ENCODE data around the gene TCF12.
"Not testable (repeated sequence)": the region's sequence is repeated elsewhere in the genome, so short reads cannot be mapped to it uniquely, and the experiment has no call there.

TCF12 gene

GRCh38 chr15:56982987-56983386 lies 64.5 kb downstream of the TCF12 start:
- DNase-seq: no peak

- peak; percentile 78 for DNase-seq
Measured at GRCh38 chr15:56984681-56985481, 66.4 kb downstream of the TCF12 start.

- no peak for DNase-seq
Measured at GRCh38 chr15:56985856-56986255, 67.4 kb downstream of the TCF12 start.

DNA sequence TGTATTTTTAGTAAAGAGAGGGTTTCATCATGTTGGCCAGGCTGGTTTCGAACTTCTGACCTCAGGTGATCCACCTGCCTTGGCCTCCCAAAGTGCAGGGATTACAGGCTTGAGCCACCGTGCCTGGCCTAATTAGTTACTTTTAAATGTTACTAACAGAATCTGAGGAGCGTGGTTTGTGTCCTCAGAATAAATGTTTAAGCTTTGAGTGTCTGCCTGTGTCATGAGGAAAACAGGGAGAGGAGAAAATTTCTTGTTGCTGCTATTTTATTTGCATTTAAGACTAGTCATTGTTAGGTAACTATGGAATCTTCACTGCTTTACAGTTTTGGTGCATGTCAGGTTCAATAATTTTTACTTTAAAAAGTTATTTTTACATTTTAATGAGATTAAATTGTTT lies 68.8 kb downstream of the TCF12 start:
- DNase-seq: no peak

DNA sequence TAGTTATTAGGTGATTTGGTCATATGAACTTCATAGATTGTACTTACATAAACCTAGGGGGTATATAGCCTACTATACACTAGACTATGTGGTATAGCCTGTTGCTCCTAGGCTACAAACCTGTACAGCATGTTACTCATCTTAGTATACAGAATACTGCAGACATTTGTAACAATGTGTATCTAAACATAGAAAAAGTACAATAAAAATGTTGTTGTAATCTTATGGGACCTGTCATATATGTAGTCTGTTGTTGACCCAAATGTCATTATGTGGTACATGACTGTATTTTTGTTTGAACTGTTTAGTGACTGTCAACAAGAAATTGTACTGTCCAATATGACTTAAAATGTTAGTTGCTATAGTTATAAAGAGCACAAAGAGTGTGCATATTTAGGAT lies 69.8 kb downstream of the TCF12 start:
- no peak for DNase-seq

GRCh38 chr15:56989411-56989924 lies 71.0 kb downstream of the TCF12 start:
- no peak for DNase-seq

GRCh38 chr15:56991017-56991416 lies 72.6 kb downstream of the TCF12 start:
- DNase-seq: no peak

DNA sequence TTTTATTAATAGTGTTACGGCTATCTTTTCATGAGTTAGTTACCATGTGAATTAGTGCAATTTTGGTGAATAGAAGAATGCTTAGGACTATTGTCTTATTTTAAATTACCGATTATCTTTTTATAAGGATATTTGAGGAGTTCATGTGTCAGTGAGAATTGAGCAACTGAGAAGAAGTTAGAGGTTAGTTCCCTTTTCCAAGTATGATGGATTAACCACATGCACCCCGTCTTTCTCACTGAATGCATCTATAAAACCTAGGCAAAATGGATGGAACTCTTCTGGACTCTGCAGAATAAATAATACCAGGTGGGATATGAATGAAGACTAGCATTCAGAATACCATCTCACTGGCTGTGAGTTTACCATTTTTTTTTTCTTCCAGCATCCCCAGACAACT lies 74.3 kb downstream of the TCF12 start:
- no peak for DNase-seq

GRCh38 chr15:56994280-56994679 lies 75.8 kb downstream of the TCF12 start:
- DNase-seq: no peak

DNA sequence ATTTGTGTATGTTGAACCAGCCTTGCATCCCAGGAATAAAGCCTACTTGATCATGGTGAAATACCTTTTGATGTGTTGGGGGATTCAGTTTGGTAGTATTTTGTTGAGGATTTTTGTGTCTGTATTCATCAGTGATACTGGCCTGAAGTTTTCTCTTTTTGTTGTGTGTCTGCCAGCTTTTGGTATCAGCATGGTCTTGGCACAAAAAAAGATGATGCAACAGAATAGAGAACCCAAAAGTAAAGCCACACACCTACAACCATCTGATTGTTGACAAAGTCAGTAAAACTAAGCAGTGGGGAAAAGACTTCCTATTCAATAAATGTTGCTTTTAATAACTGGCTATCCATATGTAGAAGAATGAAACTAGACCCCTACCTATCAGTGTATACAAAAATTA lies 77.6 kb downstream of the TCF12 start:
- DNase-seq: no peak

GRCh38 chr15:56996746-56997470 lies 78.5 kb downstream of the TCF12 start:
- no peak for DNase-seq

DNA sequence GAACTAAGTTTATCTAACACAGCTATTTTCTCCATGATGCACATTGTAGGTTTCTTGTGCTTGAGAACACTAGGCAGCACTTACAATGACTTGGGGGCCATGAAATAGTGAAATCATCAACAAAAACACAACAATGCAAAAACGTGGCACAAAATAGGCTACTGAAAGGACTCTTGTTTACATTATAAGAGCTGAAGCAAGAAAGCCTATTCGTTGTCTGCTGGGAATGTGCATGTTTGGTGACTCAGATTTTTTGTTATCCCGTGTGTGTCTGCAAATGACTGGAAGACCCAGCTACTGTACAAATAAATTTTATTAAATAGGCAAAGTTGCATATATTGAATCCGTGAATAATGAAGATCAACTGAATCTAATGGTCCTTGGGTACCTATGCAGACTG lies 85.0 kb downstream of the TCF12 start:
- DNase-seq: no peak

DNA sequence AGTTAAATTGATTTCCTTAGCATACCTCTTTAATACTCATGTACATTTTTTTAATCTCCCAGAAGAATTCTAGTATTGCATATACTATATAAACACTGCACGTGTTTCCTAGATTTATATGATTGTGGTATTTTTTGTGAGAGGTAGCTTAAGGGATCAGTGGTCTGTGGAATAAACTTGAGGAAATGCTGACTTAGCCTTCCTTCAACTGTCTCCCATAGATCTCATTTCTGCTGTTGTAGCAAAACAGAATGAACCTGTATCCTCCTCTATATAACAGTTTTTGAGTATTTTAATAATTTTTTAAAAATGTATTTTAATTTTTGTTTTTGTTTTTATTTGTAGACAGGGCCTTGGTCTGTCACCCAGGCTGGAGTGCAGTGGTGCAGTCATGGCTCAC lies 86.8 kb downstream of the TCF12 start:
- DNase-seq: no peak

- not testable (repeated sequence) for DNase-seq
Measured at GRCh38 chr15:57007797-57008196, 89.4 kb downstream of the TCF12 start.

GRCh38 chr15:57010724-57011123 lies 92.3 kb downstream of the TCF12 start:
- no peak for DNase-seq

- DNase-seq: no peak
Measured at GRCh38 chr15:57012556-57012955, 94.1 kb downstream of the TCF12 start.

GRCh38 chr15:57014896-57015295 lies 96.5 kb downstream of the TCF12 start:
- not testable (repeated sequence) for DNase-seq

- no peak for DNase-seq
Measured at GRCh38 chr15:57015360-57015759, 96.9 kb downstream of the TCF12 start.

DNA sequence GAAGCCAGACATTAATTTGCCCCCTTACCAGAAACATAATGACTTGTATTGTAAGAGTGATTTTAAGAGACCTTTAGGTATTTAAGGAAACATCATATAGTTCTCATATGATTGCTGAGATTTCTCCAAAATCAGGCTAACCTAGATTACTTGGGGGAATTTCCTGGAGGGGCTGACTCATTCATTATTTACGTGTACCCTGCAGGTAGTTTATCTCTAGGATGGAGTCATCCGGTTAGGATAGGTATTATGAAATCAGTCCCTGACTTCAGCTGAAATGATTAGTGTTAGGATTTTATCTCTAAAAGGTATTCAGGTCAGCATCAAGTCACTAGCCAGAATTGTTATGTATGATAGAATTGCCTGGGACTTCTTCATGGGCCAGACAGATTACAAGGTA lies 97.5 kb downstream of the TCF12 start:
- DNase-seq: no peak

GRCh38 chr15:57017024-57017423 lies 98.6 kb downstream of the TCF12 start:
- DNase-seq: peak; percentile 23

- no peak for DNase-seq
Measured at GRCh38 chr15:57018151-57018550, 99.7 kb downstream of the TCF12 start.

- no peak for DNase-seq
Measured at GRCh38 chr15:57019496-57020160, 101.2 kb downstream of the TCF12 start.

DNA sequence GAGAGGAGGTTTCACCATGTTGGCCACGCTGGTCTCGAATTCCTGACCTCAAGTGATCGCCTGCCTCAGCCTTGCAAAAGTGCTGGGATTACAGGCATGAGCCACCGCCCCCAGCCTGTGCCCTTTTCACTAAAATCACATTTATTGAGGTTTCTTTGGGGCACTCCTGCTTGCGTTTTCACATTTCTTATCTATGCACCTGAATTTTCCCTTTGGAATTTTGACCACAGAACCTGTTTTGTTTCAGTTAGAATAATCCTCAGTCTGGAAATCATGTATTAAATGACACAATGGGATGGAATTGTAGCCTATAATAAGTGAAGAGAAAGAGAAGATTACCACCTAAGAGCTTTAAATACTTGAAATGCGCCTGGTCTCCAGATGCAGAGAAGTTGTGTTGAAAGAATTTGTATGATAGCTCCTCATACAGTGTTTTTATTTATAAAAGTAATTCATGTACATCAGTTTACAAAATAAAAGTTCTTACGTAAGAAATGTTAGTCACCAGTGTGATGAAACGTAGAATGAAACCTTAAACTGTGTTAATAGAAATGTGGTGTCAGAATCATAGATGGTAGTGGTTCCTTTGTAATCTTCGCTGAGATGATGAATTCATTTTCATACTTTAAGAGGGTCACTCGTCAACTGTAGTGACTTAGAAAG lies 107.0 kb downstream of the TCF12 start:
- no peak for DNase-seq

All from RPMI8226 (cell line).